K562 (cell line): ENCODE results near the gene GTSE1. TPM values are rescaled to one million over a fixed set of nuclear protein-coding genes. Genes with fewer than 3 reads are reported as not detected.

ENCODE experiments used
- ATAC-seq: fragments of 200-7000 bp; cut with Tn5 transposase; 3 replicates; pipeline ENCODE4 v1.9.1; 2020; ENCODE audit warnings: moderate library complexity
- BruUV-seq: library from RNA; stranded (reverse); fragments of 400-500 nt; replicated peaks from 2 replicates; lab custom pipeline; 2021; lab: Mats Ljungman, UMichigan
- CTCF ChIA-PET: fragments of 300-600 bp; formaldehyde crosslinking; extraction: SDS; loops from one replicate; lab custom pipeline; 2021; ENCODE audit warnings: low intra/inter-chr PET ratio; lab: Yijun Ruan, JAX
- POLR2A ChIA-PET: fragments of 300-600, 350-650 bp; sonication (Branson Sonifier 250); formaldehyde crosslinking; extraction: SDS; loops from one replicate; lab custom pipeline; 2021; ENCODE audit warnings: antibody characterized with exemption, inconsistent platforms; lab: Yijun Ruan, JAX
- DNase-seq, 4 experiments: peaks; one replicate each; pipeline versions ENCODE4 v3.0.0 to v3.0.0-alpha.2; 2011 to 2018; ENCODE audit warnings: low spot score in 3 of 4, mixed read lengths in 3 of 4; ENCODE audit errors: extremely low read depth in 1 of 4
- FAIRE-seq: peaks from 2 replicates; lab custom pipeline; 2011; peaks lifted over from hg19 to GRCh38; lab: Jason Lieb, UNC
- H2AFZ ChIP-seq: 2 replicates; pipeline ENCODE4 v1.6.0; 2011; ENCODE audit warnings: low read depth, low read length, control low read depth, inconsistent platforms
- H3K27ac ChIP-seq: fragments of 200-600 bp; 3 replicates; pipeline ENCODE4 v1.8.0; 2011; ENCODE audit warnings: low read depth, mild to moderate bottlenecking, control low read depth, inconsistent platforms, low read length, moderate library complexity, mixed read lengths; ENCODE audit errors: extremely low read depth
- H3K27me3 ChIP-seq, 2 experiments: fragments of 300-600 bp in 1 of 2; 2 replicates in 1 of 2; 3 replicates in 1 of 2; pipeline versions ENCODE4 v1.6.0 to v1.8.0; 2011; ENCODE audit warnings: inconsistent platforms in 2 of 2, low read length in 2 of 2, mild to moderate bottlenecking in 1 of 2, mixed read lengths in 1 of 2, moderate library complexity in 1 of 2; ENCODE audit not compliant: control insufficient read depth in 2 of 2, insufficient read depth in 2 of 2
- H3K36me3 ChIP-seq: fragments of 300-600 bp; 3 replicates; pipeline ENCODE4 v1.8.0; 2011; ENCODE audit warnings: mild to moderate bottlenecking, low read length, inconsistent platforms; ENCODE audit not compliant: control insufficient read depth, insufficient read depth
- H3K4me1 ChIP-seq, 2 experiments: fragments of 200-600 bp in 1 of 2; replicated peaks in 1 of 2; 2 replicates in 1 of 2; 3 replicates in 1 of 2; pipeline versions ENCODE4 v1.5.1 to v1.8.0; 2011; ENCODE audit warnings: inconsistent platforms in 2 of 2, low read length in 2 of 2, mild to moderate bottlenecking in 1 of 2, mixed read lengths in 1 of 2, moderate library complexity in 1 of 2; ENCODE audit not compliant: control insufficient read depth in 2 of 2, insufficient read depth in 2 of 2
- H3K4me2 ChIP-seq: 2 replicates; pipeline ENCODE4 v1.6.1; 2011; ENCODE audit warnings: low read length, control low read depth, inconsistent platforms, mixed read lengths; ENCODE audit not compliant: insufficient read depth
- H3K4me3 ChIP-seq: fragments of 200-600 bp; sonication (generic), shearing (Covaris generic); 2 replicates; pipeline ENCODE4 v1.5.1; 2016; ENCODE audit warnings: control low read depth, inconsistent platforms
- H3K79me2 ChIP-seq: fragments of 200-600 bp; 3 replicates; pipeline ENCODE4 v1.8.0; 2011; ENCODE audit warnings: low read length, inconsistent platforms; ENCODE audit not compliant: control insufficient read depth, insufficient read depth
- H3K9ac ChIP-seq, 2 experiments: 2 replicates each; pipeline versions ENCODE4 v1.6.0 to v1.6.1; 2011; ENCODE audit warnings: low read depth in 2 of 2, low read length in 2 of 2, control low read depth in 1 of 2, inconsistent platforms in 1 of 2, mild to moderate bottlenecking in 1 of 2, mixed read lengths in 1 of 2; ENCODE audit not compliant: insufficient read depth in 1 of 2
- H3K9me1 ChIP-seq: one replicate; pipeline ENCODE4 v1.6.0; 2011; ENCODE audit warnings: inconsistent platforms, mild to moderate bottlenecking, low read length, moderate library complexity; ENCODE audit not compliant: control insufficient read depth, insufficient read depth
- H3K9me3 ChIP-seq: replicated peaks from 2 replicates; pipeline ENCODE4 v1.5.1; 2011; ENCODE audit warnings: low read depth, low read length, inconsistent platforms; ENCODE audit not compliant: control insufficient read depth, insufficient read depth
- H4K20me1 ChIP-seq: replicated peaks from 2 replicates; pipeline ENCODE4 v1.6.1; 2011; ENCODE audit warnings: low read length, inconsistent platforms, mixed read lengths; ENCODE audit not compliant: control insufficient read depth, insufficient read depth
- CHD1 ChIP-seq: fragments of 200-600 bp; sonication (generic); IDR thresholded peaks from one replicate; pipeline ENCODE4 v1.6.1; 2012; ENCODE audit warnings: mild to moderate bottlenecking, moderate library complexity, low read length, inconsistent platforms
- EP400 ChIP-seq: fragments of 450-650 bp; IDR thresholded peaks from 2 replicates; pipeline ENCODE4 v1.6.1; 2017; ENCODE audit warnings: antibody characterized with exemption, mild to moderate bottlenecking, moderate library complexity
- FOXP1 ChIP-seq: sonication (generic); formaldehyde crosslinking; IDR thresholded peaks from 2 replicates; pipeline ENCODE4 v1.8.0; 2022; ENCODE audit warnings: mild to moderate bottlenecking, missing genetic modification reagents
- POLR2AphosphoS5 ChIP-seq: IDR thresholded peaks from 2 replicates; pipeline ENCODE4 v1.6.1; 2011; ENCODE audit warnings: mild to moderate bottlenecking, low read depth, low read length, moderate library complexity; ENCODE audit not compliant: control insufficient read depth, insufficient read depth
- RBM34 ChIP-seq: fragments of 200-400 bp; formaldehyde crosslinking; IDR thresholded peaks from 2 replicates; pipeline ENCODE4 v1.6.1; 2018; ENCODE audit warnings: low read length, borderline replicate concordance; ENCODE audit not compliant: insufficient read depth
- SFPQ ChIP-seq: fragments of 200-400 bp; formaldehyde crosslinking; IDR thresholded peaks from 2 replicates; pipeline ENCODE4 v1.6.1; 2017; ENCODE audit warnings: mild to moderate bottlenecking, low read depth, low read length, moderate library complexity
- SP1 ChIP-seq: sonication (generic); formaldehyde crosslinking; IDR thresholded peaks from 2 replicates; pipeline ENCODE4 v1.8.1; 2022; ENCODE audit warnings: mild to moderate bottlenecking, missing genetic modification reagents
- ZNF140 ChIP-seq: fragments of 250-450 bp; sonication (Bioruptor Pico); IDR thresholded peaks from 2 replicates; pipeline ENCODE4 v1.8.0; 2021; ENCODE audit warnings: moderate library complexity, mild to moderate bottlenecking, inconsistent platforms
- ZNF175 ChIP-seq: fragments of 200-800 bp; sonication (Bioruptor generic); IDR thresholded peaks from 2 replicates; pipeline ENCODE4 v1.6.1; 2016; ENCODE audit warnings: low read depth, mild to moderate bottlenecking, missing genetic modification characterization, missing compliant biosample characterization
- ZNF184 ChIP-seq: sonication (generic); formaldehyde crosslinking; IDR thresholded peaks from 2 replicates; pipeline ENCODE4 v1.5.0; 2020; ENCODE audit warnings: missing genetic modification reagents
- ZNF197 ChIP-seq: fragments of 200-800 bp; sonication (Bioruptor generic); IDR thresholded peaks from 2 replicates; pipeline ENCODE4 v1.6.1; 2016; ENCODE audit warnings: low read depth, missing genetic modification characterization, missing compliant biosample characterization
- WGBS: fragments of 100-300 bp; shearing (Covaris generic); methylation state at CpG from one replicate; pipeline ENCODE4 v1.1.6; 2016; ENCODE audit warnings: low coverage, mixed read lengths; ENCODE audit not compliant: insufficient coverage; ENCODE audit errors: missing lambda C conversion rate; 5-methylcytosine and 5-hydroxymethylcytosine counted together
- in situ Hi-C: fragments of 300-500 bp; cut with MboI; formaldehyde crosslinking; loops from 4 replicates; pipeline ENCODE4 v1.15.0; 2018; ENCODE audit warnings: inconsistent platforms, mixed read lengths
- intact Hi-C: fragments of 100-400 bp; cut with micrococcal nuclease; formaldehyde crosslinking; loops from 2 replicates; pipeline ENCODE4 v1.14.2; 2022
- polyA plus RNA-seq, 8 experiments: library from polyadenylated mRNA; depleted of rRNA in 4 of 8; stranded (reverse) in 5 of 8; unstranded in 3 of 8; fragments of >200 nt; fragmentation: Nextera tagmentation in 2 of 8; fragmentation: Illumina TruSeq in 1 of 8; extraction: Ambion mirVana in 2 of 8; extraction: Trizol in 1 of 8; gene quantifications; 2 replicates each; pipeline versions ENCODE4 v1.2.1 to v1.2.3, GENCODE V29; 2011 to 2014; ENCODE audit warnings: inconsistent platforms in 1 of 8, missing spikeins in 1 of 8
- total RNA-seq, 7 experiments: library from RNA; depleted of rRNA in 6 of 7; stranded (reverse); fragments of >200 nt in 6 of 7; fragmentation: Illumina TruSeq in 2 of 7; extraction: Trizol in 2 of 7; gene quantifications; 2 replicates each; pipeline versions ENCODE4 v1.2.1 to v1.2.3, GENCODE V29; 2011 to 2021; ENCODE audit warnings: low replicate concordance in 1 of 7
- TF ChIP-seq, protein P1 (sequence below): fragments of 150-350 bp; IDR thresholded peaks from 2 replicates; pipeline ENCODE4 v1.6.1; 2014; ENCODE audit warnings: low read depth, mild to moderate bottlenecking, low read length, borderline replicate concordance
- TF ChIP-seq, protein P2 (sequence below): sonication (generic); formaldehyde crosslinking; IDR thresholded peaks from 2 replicates; pipeline ENCODE4 v1.8.0; 2022; ENCODE audit warnings: mild to moderate bottlenecking, missing genetic modification reagents

GTSE1 gene
- total and polyA plus RNA-seq, 9 of the 15 experiments (the other 6 are each of a cell fraction or from before 2014, with no cell fraction given), result 2.5 to 22.5 (median 12.9) TPM

GRCh38 chr22:46352276-46352675, 55.6 kb downstream of the GTSE1 start:
- Histone ChIP-seq H3K4me1 (no peaks in the 10 kb centered on the region; a peak in 1 of 5 replicates), H3K79me2 (no peaks in the 10 kb centered on the region), H3K4me2 (no peak overlapping the region), H3K36me3 (peaks cover 82% of the 10 kb centered on the region; the same call in 2 of the 3 replicates), H3K27ac (no peak overlapping the region), H3K9me3 (no peaks in the 10 kb centered on the region), H3K9ac (no peak overlapping the region), H3K4me3 (no peak overlapping the region), H4K20me1 (peaks cover 3% of the 10 kb centered on the region; the same call in 1 of the 2 replicates), H3K27me3 (no peaks in the 10 kb centered on the region), H2AFZ (no peak overlapping the region), H3K9me1 (no peaks in the 10 kb centered on the region)
- no peak for ATAC-seq
- BruUV-seq, result no TSS peak
- in situ Hi-C loops (no loop called here), intact Hi-C loops (no loop called here)
- no peak for FAIRE-seq
- POLR2A ChIA-PET, result no interaction called here
- 95% methylated on average over 4 of the region's 10 CpGs for WGBS
- no peak for DNase-seq
- CTCF ChIA-PET, result no interaction called here
- no peak for TF ChIP-seq CHD1
- TF ChIP-seq, protein P1, sequence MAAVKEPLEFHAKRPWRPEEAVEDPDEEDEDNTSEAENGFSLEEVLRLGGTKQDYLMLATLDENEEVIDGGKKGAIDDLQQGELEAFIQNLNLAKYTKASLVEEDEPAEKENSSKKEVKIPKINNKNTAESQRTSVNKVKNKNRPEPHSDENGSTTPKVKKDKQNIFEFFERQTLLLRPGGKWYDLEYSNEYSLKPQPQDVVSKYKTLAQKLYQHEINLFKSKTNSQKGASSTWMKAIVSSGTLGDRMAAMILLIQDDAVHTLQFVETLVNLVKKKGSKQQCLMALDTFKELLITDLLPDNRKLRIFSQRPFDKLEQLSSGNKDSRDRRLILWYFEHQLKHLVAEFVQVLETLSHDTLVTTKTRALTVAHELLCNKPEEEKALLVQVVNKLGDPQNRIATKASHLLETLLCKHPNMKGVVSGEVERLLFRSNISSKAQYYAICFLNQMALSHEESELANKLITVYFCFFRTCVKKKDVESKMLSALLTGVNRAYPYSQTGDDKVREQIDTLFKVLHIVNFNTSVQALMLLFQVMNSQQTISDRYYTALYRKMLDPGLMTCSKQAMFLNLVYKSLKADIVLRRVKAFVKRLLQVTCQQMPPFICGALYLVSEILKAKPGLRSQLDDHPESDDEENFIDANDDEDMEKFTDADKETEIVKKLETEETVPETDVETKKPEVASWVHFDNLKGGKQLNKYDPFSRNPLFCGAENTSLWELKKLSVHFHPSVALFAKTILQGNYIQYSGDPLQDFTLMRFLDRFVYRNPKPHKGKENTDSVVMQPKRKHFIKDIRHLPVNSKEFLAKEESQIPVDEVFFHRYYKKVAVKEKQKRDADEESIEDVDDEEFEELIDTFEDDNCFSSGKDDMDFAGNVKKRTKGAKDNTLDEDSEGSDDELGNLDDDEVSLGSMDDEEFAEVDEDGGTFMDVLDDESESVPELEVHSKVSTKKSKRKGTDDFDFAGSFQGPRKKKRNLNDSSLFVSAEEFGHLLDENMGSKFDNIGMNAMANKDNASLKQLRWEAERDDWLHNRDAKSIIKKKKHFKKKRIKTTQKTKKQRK, result no peak
- no peak for TF ChIP-seq SP1 (CRISPR knock-in tag)
- no peak for TF ChIP-seq POLR2AphosphoS5
- no peak for TF ChIP-seq ZNF197
- no peak for TF ChIP-seq ZNF184
- no peak for TF ChIP-seq SFPQ
- no peak for TF ChIP-seq EP400
- no peak for TF ChIP-seq RBM34
- TF ChIP-seq ZNF175, result no peak
- TF ChIP-seq FOXP1, result no peak
- TF ChIP-seq, protein P2, sequence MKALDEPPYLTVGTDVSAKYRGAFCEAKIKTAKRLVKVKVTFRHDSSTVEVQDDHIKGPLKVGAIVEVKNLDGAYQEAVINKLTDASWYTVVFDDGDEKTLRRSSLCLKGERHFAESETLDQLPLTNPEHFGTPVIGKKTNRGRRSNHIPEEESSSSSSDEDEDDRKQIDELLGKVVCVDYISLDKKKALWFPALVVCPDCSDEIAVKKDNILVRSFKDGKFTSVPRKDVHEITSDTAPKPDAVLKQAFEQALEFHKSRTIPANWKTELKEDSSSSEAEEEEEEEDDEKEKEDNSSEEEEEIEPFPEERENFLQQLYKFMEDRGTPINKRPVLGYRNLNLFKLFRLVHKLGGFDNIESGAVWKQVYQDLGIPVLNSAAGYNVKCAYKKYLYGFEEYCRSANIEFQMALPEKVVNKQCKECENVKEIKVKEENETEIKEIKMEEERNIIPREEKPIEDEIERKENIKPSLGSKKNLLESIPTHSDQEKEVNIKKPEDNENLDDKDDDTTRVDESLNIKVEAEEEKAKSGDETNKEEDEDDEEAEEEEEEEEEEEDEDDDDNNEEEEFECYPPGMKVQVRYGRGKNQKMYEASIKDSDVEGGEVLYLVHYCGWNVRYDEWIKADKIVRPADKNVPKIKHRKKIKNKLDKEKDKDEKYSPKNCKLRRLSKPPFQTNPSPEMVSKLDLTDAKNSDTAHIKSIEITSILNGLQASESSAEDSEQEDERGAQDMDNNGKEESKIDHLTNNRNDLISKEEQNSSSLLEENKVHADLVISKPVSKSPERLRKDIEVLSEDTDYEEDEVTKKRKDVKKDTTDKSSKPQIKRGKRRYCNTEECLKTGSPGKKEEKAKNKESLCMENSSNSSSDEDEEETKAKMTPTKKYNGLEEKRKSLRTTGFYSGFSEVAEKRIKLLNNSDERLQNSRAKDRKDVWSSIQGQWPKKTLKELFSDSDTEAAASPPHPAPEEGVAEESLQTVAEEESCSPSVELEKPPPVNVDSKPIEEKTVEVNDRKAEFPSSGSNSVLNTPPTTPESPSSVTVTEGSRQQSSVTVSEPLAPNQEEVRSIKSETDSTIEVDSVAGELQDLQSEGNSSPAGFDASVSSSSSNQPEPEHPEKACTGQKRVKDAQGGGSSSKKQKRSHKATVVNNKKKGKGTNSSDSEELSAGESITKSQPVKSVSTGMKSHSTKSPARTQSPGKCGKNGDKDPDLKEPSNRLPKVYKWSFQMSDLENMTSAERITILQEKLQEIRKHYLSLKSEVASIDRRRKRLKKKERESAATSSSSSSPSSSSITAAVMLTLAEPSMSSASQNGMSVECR (CRISPR knock-in tag), result no peak
- TF ChIP-seq ZNF140, result no peak
